Lower leg skin (tissue), 4 donors: ENCODE measurements around the gene AGMAT. TPM values are rescaled to one million over a fixed set of nuclear protein-coding genes. Genes with fewer than 3 reads are reported as not detected.

Source experiments
- DNase-seq, 2 donors: peaks; one replicate each; pipeline ENCODE4 v3.0.0-alpha.2; 2019; ENCODE audit warnings: low spot score in 2 of 2
- H3K4me3 ChIP-seq: fragments of 200-600 bp; sonication (generic); 2 replicates; pipeline ENCODE4 v1.5.1; 2017; ENCODE audit warnings: mild to moderate bottlenecking, low read depth; ENCODE audit not compliant: poor library complexity, severe bottlenecking
- POLR2A ChIP-seq, 2 donors: fragments of 450-650 bp; IDR thresholded peaks; one replicate each; pipeline ENCODE4 v1.6.1; 2016 to 2017; ENCODE audit warnings: antibody characterized with exemption in 2 of 2, mild to moderate bottlenecking in 1 of 2, moderate library complexity in 1 of 2
- WGBS, 2 donors: methylation state at CpG; one replicate each; pipeline ENCODE4 v1.1.5; 2018; 5-methylcytosine and 5-hydroxymethylcytosine counted together
- intact Hi-C: fragments of 100-400 bp; cut with DNase I; formaldehyde crosslinking; loops from one replicate; pipeline ENCODE4 v1.15.0; 2023; ENCODE audit warnings: low total_unique reads
- total RNA-seq, 4 donors: library from RNA; depleted of rRNA; stranded (reverse); fragments of >200 nt; gene quantifications; one replicate each; pipeline ENCODE4 v1.1.0, GENCODE V29; 2016
- TF ChIP-seq, protein P1 (sequence below), 3 donors: fragments of 450-650 bp; IDR thresholded peaks; one replicate each; pipeline ENCODE4 v1.5.1; 2016; ENCODE audit warnings: antibody characterized with exemption in 3 of 3, mild to moderate bottlenecking in 3 of 3, moderate library complexity in 2 of 3

The AGMAT gene
- total RNA-seq, 4 donors from 2014 or later, result 0.54 TPM; not detected in 3

DNA sequence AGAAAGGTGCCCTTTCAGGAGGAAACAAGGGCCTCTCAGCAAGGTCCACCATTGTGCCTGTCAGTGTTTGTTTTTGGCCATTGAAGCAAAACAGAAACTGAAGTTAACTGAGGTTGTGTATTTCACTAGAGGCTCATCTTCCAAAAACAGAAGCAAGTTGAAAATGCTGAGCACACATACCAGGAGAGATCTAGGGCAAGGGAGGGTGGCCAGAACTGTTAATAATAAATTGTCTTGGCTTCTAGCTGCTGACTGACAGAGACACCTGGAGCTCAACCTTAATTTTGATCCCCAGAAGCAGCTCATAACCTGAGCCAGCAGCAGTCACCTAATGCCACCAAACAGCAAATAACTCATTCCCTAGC lies 5.2 kb downstream of the AGMAT start:
- TF ChIP-seq POLR2A (IDR thresholded peaks at IDR 0.05), result no peak
- TF ChIP-seq, protein P1, sequence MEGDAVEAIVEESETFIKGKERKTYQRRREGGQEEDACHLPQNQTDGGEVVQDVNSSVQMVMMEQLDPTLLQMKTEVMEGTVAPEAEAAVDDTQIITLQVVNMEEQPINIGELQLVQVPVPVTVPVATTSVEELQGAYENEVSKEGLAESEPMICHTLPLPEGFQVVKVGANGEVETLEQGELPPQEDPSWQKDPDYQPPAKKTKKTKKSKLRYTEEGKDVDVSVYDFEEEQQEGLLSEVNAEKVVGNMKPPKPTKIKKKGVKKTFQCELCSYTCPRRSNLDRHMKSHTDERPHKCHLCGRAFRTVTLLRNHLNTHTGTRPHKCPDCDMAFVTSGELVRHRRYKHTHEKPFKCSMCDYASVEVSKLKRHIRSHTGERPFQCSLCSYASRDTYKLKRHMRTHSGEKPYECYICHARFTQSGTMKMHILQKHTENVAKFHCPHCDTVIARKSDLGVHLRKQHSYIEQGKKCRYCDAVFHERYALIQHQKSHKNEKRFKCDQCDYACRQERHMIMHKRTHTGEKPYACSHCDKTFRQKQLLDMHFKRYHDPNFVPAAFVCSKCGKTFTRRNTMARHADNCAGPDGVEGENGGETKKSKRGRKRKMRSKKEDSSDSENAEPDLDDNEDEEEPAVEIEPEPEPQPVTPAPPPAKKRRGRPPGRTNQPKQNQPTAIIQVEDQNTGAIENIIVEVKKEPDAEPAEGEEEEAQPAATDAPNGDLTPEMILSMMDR (IDR thresholded peaks at IDR 0.05), result no peak

GRCh38 chr1:15578921-15579682 lies 5.7 kb downstream of the AGMAT start:
- intact Hi-C loops, result no loop called here
- 77 to 78% methylated on average over 16 of the region's 16 CpGs for WGBS, 2 donors
- DNase-seq, result no peak
- TF ChIP-seq, protein P1 (IDR thresholded peaks at IDR 0.05), result no peak
- TF ChIP-seq POLR2A (IDR thresholded peaks at IDR 0.05), result no peak
- H3K4me3 ChIP-seq, result no peak overlapping the region

More for the DNA sequence above, 5.2 kb downstream of the AGMAT start:
- no peak overlapping the region for H3K4me3 ChIP-seq
- intact Hi-C loops, result no loop called here
- DNase-seq, result no peak

GRCh38 chr1:15577691-15578090 lies 7.2 kb downstream of the AGMAT start:
- no peak for DNase-seq
- no peak overlapping the region for H3K4me3 ChIP-seq
- 55 to 85% methylated on average over 4 of the region's 4 CpGs for WGBS, 2 donors
- intact Hi-C loops, result no loop called here
- TF ChIP-seq POLR2A (IDR thresholded peaks at IDR 0.05), result no peak
- TF ChIP-seq, protein P1 (IDR thresholded peaks at IDR 0.05), result no peak

GRCh38 chr1:15575549-15576150 lies 9.2 kb downstream of the AGMAT start:
- no peak for TF ChIP-seq POLR2A (IDR thresholded peaks at IDR 0.05)
- TF ChIP-seq, protein P1 (IDR thresholded peaks at IDR 0.05), result no peak
- intact Hi-C loops, result no loop called here
- WGBS, 2 donors, result 93 to 96% methylated on average over 7 of the region's 7 CpGs
- no peak for DNase-seq
- no peak overlapping the region for H3K4me3 ChIP-seq

DNA sequence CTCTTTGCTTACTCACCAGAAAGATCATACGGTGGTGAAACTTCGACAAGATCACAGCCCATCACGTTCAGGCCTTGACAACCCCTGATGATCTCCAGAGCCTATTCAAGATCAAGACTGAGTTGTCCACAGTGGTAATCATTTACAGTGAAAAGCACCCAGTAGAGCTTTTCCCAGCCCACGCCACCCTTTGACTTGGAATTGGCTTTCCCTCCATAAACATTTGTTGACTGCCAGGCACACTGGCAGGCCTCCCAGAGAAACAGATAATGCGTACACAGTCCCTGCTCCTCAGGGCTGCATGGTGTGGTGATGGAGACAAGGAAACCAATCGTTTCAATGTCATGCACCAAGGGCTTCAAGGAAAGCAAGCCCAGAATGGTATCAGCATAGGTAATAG lies 10.1 kb downstream of the AGMAT start:
- H3K4me3 ChIP-seq, result no peak overlapping the region
- TF ChIP-seq, protein P1 (IDR thresholded peaks at IDR 0.05), result no peak
- no peak for TF ChIP-seq POLR2A (IDR thresholded peaks at IDR 0.05)
- no peak for DNase-seq
- 80 to 86% methylated on average over 6 of the region's 6 CpGs for WGBS, 2 donors
- intact Hi-C loops, result no loop called here
